T-helper 1 cell (primary cell): Measurements from ENCODE around the gene CLDN2.
"Not testable (repeated sequence)": the region's sequence is repeated elsewhere in the genome, so short reads cannot be mapped to it uniquely, and the experiment has no call there.

Experiments
- DNase-seq, 5 donors: peaks; one replicate each; pipeline ENCODE4 v3.0.0-alpha.2; 2012 to 2020

Gene CLDN2

GRCh38 chrX:106964290-106964689, 44.1 kb downstream of the CLDN2 start:
- DNase-seq: no peak

- not testable (repeated sequence) for DNase-seq
Measured at GRCh38 chrX:106966547-106966946, 46.3 kb downstream of the CLDN2 start.

- no peak for DNase-seq
Measured at GRCh38 chrX:106972896-106973295, 52.7 kb downstream of the CLDN2 start.

- DNase-seq: no peak
Measured at GRCh38 chrX:106973433-106974149, 53.4 kb downstream of the CLDN2 start.

GRCh38 chrX:106976416-106976815, 56.2 kb downstream of the CLDN2 start:
- no peak for DNase-seq
